ENCODE results near the gene DYSF.

The DYSF gene

DNA sequence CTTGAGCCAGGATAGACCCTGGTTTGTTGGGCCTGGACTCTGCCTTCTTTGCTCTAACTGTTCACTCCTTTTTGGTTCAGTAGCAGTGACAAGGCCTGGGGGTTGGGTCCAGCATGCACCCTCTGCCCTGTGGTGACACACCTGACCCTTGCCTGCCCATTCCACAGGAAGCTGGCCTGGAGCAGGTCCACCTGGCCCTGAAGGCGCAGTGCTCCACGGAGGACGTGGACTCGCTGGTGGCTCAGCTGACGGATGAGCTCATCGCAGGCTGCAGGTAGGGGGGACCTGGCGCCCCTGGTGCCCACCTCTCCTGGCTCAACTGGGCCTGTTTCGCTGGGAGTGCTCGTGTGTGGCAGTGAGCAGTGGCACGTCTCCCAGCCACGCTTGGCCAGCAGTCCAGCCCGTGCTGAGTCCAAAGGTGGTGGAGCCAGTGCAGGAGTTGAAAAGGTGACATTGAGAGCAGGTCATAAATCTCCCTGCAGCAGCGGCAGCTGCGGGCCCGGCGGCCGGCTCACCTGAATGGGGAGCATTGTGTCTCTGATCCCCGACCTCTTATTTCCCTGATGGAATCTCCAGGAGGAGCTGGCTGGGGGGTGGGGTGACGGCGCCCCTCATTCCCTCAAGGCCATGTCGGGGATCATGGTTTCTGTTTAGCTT, 102.6 kb downstream of the DYSF start:
- DNase-seq = no peak

DNA sequence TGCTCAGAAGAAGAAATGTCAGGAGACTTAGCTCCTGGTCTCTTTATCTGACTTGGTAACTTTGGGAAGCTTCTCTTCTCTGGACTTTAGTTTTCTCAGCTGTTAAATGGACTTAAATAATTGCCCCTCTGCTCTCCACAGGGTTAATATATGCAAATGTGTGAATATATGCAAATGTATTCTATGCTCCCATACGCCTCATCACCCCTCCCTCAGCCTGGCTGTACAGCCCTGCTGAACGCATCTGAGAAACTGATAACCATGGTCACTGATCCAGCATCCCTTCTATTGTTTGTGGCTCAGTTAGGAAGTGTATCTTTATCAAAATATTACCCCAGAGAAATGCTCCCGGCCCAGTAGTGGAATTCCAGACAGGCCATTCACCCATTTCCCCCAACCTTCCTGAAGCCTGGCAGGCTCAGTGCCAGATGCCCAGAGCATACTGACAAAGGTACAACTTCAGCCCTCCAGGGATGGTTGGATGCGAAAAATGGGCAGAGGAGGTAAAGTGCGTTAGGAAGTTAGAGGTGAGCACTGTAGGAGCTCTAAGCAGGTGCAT, 103.4 kb downstream of the DYSF start:
- no peak for DNase-seq

DNA sequence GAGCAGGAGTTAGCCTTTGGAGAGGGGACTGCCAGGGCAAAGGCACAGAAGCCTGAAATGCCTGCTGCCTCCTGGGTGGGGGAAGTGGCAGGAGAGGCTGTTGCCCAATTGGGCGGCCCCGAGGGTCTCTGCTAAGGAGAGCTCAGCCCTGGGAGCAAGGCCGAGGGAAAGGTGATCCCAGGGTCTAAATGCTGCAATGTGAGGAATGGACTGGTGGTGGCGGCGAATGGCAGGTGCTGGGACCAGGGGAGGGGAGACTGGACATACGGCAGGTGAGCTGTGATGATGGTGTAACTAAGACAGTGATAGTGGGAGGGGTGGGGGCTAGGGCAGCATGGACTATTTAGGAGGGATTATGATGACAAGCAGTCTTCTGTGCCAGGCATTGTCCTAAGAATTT, 104.0 kb downstream of the DYSF start:
- DNase-seq = no peak

GRCh38 chr2:71558300-71559051, 105.1 kb downstream of the DYSF start:
- no peak for DNase-seq

DNA sequence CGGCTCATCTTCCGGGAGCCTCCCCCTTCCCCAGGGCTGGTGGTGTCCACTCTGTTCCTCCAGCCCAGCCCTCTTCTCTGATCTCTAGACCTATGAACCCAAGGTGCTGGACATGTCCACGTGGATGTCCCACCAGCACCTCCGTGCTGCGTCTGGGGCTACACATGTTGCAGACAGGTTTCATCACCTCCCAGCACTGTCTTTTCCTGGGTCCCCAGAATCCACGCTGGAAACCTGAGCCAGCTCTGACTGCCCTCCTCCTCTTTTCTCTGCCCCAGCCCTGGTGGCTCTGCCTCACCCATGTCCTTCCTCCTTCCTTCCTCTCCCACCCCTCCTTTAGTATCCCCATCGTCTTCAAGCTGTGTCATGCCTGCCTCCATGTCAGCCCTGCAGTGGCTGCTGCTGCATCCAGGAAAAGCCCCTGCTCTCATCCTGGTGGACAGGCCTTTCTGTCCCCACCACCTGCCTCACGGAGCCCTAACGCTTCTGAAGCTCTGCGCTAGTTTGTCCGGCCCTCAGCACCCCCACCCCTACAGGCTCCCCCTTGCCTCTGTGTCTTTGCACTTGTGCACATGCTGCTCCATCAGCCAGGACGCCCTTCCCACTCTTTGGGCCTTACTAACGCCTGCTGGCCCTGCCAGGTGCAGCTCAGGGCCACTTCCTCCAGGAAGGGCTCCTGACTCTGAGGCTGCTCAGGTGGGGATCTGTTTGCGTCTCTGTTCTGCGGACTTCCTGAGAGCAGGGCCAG, 105.9 kb downstream of the DYSF start:
- DNase-seq = no peak

DNA sequence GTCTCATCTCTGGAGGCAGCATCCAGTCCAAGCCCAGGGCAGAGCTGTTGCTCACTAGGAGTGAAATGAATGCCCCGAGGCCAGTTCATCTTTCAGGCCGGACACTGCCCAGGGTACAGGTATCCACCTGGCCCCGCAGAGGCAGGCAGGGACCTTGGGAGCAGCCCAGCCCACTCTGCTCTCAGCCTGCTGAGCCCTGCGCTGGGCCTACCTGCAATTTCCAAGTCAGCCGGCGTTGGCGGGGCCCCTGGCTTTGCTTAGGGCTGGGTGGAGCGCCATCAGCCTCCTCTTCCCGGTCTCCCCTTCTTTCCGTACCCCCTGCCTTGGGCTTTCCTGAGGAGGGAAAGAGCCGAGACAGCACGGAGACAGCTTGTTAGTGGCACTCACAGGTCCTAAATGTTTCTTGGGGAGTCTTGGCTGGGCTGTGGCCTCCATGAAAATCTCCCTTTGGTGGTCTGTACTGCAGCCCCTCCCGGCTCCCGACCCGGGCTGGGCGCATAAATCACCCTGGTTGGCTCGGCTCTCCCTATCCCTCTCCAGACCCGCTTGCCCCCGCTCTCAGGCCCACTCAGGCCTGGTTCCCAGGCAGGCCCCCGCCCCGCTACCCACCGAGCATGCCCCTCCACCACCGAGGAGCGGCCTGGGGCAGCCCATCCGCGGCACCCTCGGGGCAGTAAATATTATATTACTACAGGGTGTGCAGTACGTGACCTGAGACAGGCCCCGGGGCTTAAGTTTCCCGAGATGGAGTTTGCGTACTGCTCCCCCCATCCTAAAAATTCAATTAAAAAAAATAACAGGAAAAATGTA, 106.7 kb downstream of the DYSF start:
- DNase-seq = no peak

DNA sequence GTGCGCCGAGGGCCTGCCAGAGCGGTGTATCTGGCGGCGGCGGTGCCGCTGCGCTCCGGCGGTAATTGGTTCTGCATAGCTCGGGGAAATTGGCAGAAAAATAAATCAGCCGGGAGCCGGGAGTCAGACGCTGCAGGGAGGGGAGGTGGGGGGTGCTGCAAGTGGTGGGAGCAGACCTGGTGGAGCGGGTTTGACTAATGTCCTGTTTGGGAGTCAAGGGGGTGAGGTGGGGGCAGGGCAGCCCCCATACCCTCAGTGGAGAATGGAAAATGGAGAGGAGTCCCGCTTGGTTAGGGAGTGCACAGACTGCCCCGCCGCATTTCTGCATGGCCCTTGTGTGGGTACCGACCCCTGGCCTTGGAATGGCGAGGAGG, 107.3 kb downstream of the DYSF start:
- DNase-seq = no peak

DNA sequence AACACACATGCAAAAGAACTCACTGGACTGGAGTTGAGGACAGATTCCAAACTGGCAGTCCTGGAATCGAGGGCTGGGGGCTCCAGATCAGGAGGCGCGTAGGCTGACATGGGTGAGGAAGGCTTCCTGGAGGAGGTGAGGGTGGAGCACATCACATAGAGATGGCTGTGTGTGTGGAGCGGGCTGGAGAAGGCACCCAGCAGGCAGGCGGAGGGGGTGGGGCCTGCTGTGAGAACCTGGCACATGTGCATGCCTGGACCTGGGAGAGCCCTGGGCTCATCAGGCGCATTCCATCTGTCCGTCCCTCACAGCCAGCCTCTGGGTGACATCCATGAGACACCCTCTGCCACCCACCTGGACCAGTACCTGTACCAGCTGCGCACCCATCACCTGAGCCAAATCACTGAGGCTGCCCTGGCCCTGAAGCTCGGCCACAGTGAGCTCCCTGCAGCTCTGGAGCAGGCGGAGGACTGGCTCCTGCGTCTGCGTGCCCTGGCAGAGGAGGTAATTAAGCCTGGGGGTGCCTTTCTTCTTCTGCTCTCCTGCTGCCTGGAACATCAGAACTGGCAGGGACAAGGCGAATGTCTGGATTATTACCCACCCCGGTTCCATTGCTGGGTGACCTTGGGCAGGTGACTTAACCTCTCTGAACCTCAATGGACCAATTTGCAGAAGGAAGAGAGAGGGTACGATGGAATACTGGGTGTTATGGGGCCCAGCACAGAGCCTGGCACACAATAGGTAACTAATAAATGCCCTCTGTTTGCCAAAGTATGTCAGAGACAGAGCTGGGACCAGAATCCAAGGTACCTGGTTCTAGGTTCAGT, 108.3 kb downstream of the DYSF start:
- no peak for DNase-seq

- no peak for DNase-seq
Observed at GRCh38 chr2:71562518-71562917, 109.2 kb downstream of the DYSF start.

- no peak for DNase-seq
Observed at GRCh38 chr2:71563872-71564271, 110.5 kb downstream of the DYSF start.

DNA sequence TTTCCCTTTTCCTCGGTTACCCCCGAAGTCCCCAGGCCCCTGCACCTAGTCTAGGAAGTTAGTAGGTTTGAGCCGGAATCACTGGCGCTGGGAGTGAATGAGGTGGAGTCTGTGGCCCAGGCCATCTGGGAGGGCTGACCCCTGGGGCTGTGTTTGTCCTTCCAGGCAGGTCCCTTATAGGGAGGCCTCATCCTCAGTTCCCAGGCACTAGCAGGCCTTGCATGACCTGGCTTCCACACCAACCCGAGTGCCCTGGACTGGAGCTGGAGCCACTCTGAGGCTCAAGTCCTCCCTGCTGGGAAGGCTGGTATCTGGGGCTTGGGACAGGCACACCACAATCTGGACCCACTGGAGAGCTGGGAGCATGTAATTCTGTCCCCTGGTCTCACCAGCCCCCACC, 111.0 kb downstream of the DYSF start:
- no peak for DNase-seq

GRCh38 chr2:71564790-71565189, 111.4 kb downstream of the DYSF start:
- no peak for DNase-seq

DNA sequence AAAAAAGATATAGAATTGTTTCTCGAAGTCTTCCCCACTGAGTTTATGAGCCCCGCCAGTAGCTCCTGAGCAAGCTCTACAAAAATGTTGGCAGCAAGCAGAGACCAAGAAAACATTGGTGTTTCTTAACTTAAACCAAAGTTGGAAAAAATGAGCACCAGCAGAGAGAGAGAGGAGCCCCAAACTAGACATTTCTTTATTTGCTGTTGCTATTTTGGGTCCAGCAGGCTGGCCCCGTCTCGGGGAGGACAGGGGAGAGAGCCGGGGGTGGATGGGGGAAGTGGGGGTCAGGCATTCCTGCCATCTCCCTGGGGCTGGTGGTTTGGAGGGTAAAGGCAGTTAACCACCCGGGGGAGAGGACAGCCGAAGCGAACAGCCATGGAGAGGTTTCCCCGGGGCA, 113.0 kb downstream of the DYSF start:
- DNase-seq = no peak

- no peak for DNase-seq
Observed at GRCh38 chr2:71567625-71568024, 114.3 kb downstream of the DYSF start.

DNA sequence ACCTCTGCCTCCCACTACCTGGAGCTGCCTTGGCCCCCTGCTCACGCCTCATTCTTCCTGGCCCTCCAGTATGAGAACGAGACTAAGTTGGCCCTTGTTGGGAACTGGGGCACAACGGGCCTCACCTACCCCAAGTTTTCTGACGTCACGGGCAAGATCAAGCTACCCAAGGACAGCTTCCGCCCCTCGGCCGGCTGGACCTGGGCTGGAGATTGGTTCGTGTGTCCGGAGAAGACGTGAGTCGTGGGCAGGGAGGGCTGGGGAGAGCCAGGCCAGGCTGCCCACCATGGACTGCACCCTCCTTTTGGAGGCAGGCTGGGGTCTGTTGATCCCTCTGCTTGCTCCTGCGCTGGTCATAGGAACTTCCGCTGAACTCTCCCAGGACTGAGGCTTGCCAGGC, 114.7 kb downstream of the DYSF start:
- DNase-seq = no peak

- no peak for DNase-seq
Observed at GRCh38 chr2:71570511-71570910, 117.2 kb downstream of the DYSF start.

- no peak for DNase-seq
Observed at GRCh38 chr2:71570951-71571460, 117.6 kb downstream of the DYSF start.

DNA sequence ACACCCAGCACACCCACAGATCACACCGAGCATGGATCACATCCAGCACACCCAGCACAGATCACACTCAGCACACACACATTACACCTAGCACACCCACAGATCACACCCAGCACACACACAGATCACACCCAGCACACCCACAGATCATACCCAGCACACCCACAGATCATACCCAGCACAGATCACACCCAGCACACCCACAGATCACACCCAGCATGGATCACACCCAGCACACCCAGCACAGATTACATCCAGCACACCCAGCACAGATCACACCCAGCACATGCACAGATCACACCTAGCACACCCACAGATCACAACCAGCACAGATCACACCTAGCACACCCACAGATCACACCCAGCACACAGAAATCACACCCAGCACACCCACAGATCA, 118.6 kb downstream of the DYSF start:
- DNase-seq = no peak

- no peak for DNase-seq
Observed at GRCh38 chr2:71575966-71576365, 122.6 kb downstream of the DYSF start.

GRCh38 chr2:71576541-71576940, 123.2 kb downstream of the DYSF start:
- DNase-seq = no peak

GRCh38 chr2:71577209-71577608, 123.8 kb downstream of the DYSF start:
- DNase-seq = no peak

All from inflammatory macrophage treated with lipopolysaccharide for 4 hours (primary cell).